K562 (cell line): Measurements from ENCODE around the gene LDAF1. TPM values are rescaled to one million over a fixed set of nuclear protein-coding genes. Genes with fewer than 3 reads are reported as not detected.

ENCODE experiments used
- ESRRA ChIP-seq: fragments of 450-650 bp; IDR thresholded peaks from 2 replicates; pipeline ENCODE4 v1.6.1; 2014; ENCODE audit warnings: low read depth, mild to moderate bottlenecking, moderate library complexity, borderline replicate concordance
- HNRNPK ChIP-seq: fragments of 200-400 bp; formaldehyde crosslinking; IDR thresholded peaks from one replicate; pipeline ENCODE4 v1.6.1; 2018; ENCODE audit warnings: mild to moderate bottlenecking, low read depth, low read length; ENCODE audit not compliant: poor library complexity, severe bottlenecking
- KLF6 ChIP-seq: fragments of 250-450 bp; sonication (Bioruptor Pico); IDR thresholded peaks from 2 replicates; pipeline ENCODE4 v1.4.0; 2020; ENCODE audit warnings: mild to moderate bottlenecking, moderate library complexity, borderline replicate concordance
- MAFG ChIP-seq: fragments of 450-650 bp; conservative IDR thresholded peaks from 2 replicates; pipeline ENCODE4 v1.6.1; 2016; ENCODE audit warnings: missing genetic modification characterization, missing compliant biosample characterization
- NCOR1 ChIP-seq: fragments of 450-650 bp; IDR thresholded peaks from 2 replicates; pipeline ENCODE4 v1.6.1; 2016; ENCODE audit warnings: mild to moderate bottlenecking, moderate library complexity
- PRMT5 ChIP-seq: sonication (generic); formaldehyde crosslinking; IDR thresholded peaks from 2 replicates; pipeline ENCODE4 v1.5.0; 2020; ENCODE audit warnings: missing genetic modification reagents
- RERE ChIP-seq: sonication (generic); formaldehyde crosslinking; IDR thresholded peaks from 2 replicates; pipeline ENCODE4 v1.8.0; 2023; ENCODE audit warnings: missing genetic modification reagents, mild to moderate bottlenecking, borderline replicate concordance
- SMARCC2 ChIP-seq: fragments of 450-650 bp; IDR thresholded peaks from 2 replicates; pipeline ENCODE4 v1.6.1; 2017; ENCODE audit warnings: antibody characterized with exemption, moderate library complexity, mild to moderate bottlenecking, low read depth
- TAL1 ChIP-seq: fragments of 450-650 bp; IDR thresholded peaks from 2 replicates; pipeline ENCODE4 v1.6.1; 2016; ENCODE audit warnings: mild to moderate bottlenecking
- ZBTB1 ChIP-seq: sonication (generic); formaldehyde crosslinking; IDR thresholded peaks from 2 replicates; pipeline ENCODE4 v1.8.1; 2023; ENCODE audit warnings: missing genetic modification reagents, low read depth, mild to moderate bottlenecking, borderline replicate concordance
- ZBTB12 ChIP-seq: fragments of 250-450 bp; sonication (Bioruptor Pico); IDR thresholded peaks from 2 replicates; pipeline ENCODE4 v1.4.0; 2020
- ZNF277 ChIP-seq: fragments of 250-450 bp; sonication (Bioruptor Pico); IDR thresholded peaks from 2 replicates; pipeline ENCODE4 v1.8.0; 2022; ENCODE audit warnings: inconsistent platforms, mild to moderate bottlenecking, moderate library complexity, borderline replicate concordance
- ZNF766 ChIP-seq: fragments of 200-800 bp; sonication (Bioruptor generic); conservative IDR thresholded peaks from 2 replicates; pipeline ENCODE4 v1.6.1; 2016; ENCODE audit warnings: missing genetic modification characterization, missing compliant biosample characterization
- polyA plus RNA-seq, 8 experiments: library from polyadenylated mRNA; depleted of rRNA in 4 of 8; stranded (reverse) in 5 of 8; unstranded in 3 of 8; fragments of >200 nt; fragmentation: Nextera tagmentation in 2 of 8; fragmentation: Illumina TruSeq in 1 of 8; extraction: Ambion mirVana in 2 of 8; extraction: Trizol in 1 of 8; gene quantifications; 2 replicates each; pipeline versions ENCODE4 v1.2.1 to v1.2.3, GENCODE V29; 2011 to 2014; ENCODE audit warnings: inconsistent platforms in 1 of 8, missing spikeins in 1 of 8
- total RNA-seq, 7 experiments: library from RNA; depleted of rRNA in 6 of 7; stranded (reverse); fragments of >200 nt in 6 of 7; fragmentation: Illumina TruSeq in 2 of 7; extraction: Trizol in 2 of 7; gene quantifications; 2 replicates each; pipeline versions ENCODE4 v1.2.1 to v1.2.3, GENCODE V29; 2011 to 2021; ENCODE audit warnings: low replicate concordance in 1 of 7
- TF ChIP-seq, protein P1 (sequence below), 2 experiments: fragments of 450-650 bp; IDR thresholded peaks; 2 replicates each; pipeline ENCODE4 v1.6.1; 2018; ENCODE audit warnings: mild to moderate bottlenecking in 2 of 2, low read depth in 1 of 2; ENCODE audit not compliant: partially characterized antibody in 2 of 2
- TF ChIP-seq, protein P2 (sequence below): sonication (generic); formaldehyde crosslinking; IDR thresholded peaks from 2 replicates; pipeline ENCODE4 v1.8.0; 2022; ENCODE audit warnings: missing genetic modification reagents, mild to moderate bottlenecking, borderline replicate concordance

LDAF1 gene
- total and polyA plus RNA-seq, 9 of the 15 experiments (the other 6 are each of a cell fraction or from before 2014, with no cell fraction given), result 7.0 to 20.1 (median 12.5) TPM

GRCh38 chr16:21217121-21217520 is 58.6 kb downstream of the LDAF1 start (continued):
- no peak for TF ChIP-seq ZBTB12 (CRISPR knock-in tag)
- TF ChIP-seq NCOR1, result peak; percentile 55
- TF ChIP-seq SMARCC2, result no peak
- TF ChIP-seq MAFG (tag), result no peak
- TF ChIP-seq ZBTB1 (CRISPR knock-in tag), result no peak
- TF ChIP-seq HNRNPK, result no peak
- TF ChIP-seq ZNF277 (CRISPR knock-in tag), result no peak
- no peak for TF ChIP-seq RERE
- TF ChIP-seq TAL1, result peak; percentile 79
- peak; percentile 30; the same call in 1 of the 2 replicates for TF ChIP-seq ESRRA
- TF ChIP-seq, protein P1, sequence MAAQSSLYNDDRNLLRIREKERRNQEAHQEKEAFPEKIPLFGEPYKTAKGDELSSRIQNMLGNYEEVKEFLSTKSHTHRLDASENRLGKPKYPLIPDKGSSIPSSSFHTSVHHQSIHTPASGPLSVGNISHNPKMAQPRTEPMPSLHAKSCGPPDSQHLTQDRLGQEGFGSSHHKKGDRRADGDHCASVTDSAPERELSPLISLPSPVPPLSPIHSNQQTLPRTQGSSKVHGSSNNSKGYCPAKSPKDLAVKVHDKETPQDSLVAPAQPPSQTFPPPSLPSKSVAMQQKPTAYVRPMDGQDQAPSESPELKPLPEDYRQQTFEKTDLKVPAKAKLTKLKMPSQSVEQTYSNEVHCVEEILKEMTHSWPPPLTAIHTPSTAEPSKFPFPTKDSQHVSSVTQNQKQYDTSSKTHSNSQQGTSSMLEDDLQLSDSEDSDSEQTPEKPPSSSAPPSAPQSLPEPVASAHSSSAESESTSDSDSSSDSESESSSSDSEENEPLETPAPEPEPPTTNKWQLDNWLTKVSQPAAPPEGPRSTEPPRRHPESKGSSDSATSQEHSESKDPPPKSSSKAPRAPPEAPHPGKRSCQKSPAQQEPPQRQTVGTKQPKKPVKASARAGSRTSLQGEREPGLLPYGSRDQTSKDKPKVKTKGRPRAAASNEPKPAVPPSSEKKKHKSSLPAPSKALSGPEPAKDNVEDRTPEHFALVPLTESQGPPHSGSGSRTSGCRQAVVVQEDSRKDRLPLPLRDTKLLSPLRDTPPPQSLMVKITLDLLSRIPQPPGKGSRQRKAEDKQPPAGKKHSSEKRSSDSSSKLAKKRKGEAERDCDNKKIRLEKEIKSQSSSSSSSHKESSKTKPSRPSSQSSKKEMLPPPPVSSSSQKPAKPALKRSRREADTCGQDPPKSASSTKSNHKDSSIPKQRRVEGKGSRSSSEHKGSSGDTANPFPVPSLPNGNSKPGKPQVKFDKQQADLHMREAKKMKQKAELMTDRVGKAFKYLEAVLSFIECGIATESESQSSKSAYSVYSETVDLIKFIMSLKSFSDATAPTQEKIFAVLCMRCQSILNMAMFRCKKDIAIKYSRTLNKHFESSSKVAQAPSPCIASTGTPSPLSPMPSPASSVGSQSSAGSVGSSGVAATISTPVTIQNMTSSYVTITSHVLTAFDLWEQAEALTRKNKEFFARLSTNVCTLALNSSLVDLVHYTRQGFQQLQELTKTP (IDR thresholded peaks at IDR 0.05; ENCODE audit: low read depth in 1 of 2, partially characterized antibody in 2 of 2), result no peak
- TF ChIP-seq KLF6 (CRISPR knock-in tag), result no peak
- TF ChIP-seq, protein P2, sequence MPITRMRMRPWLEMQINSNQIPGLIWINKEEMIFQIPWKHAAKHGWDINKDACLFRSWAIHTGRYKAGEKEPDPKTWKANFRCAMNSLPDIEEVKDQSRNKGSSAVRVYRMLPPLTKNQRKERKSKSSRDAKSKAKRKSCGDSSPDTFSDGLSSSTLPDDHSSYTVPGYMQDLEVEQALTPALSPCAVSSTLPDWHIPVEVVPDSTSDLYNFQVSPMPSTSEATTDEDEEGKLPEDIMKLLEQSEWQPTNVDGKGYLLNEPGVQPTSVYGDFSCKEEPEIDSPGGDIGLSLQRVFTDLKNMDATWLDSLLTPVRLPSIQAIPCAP (CRISPR knock-in tag), result no peak
- TF ChIP-seq PRMT5 (CRISPR knock-in tag), result no peak
- no peak for TF ChIP-seq ZNF766 (CRISPR knock-in tag)
